ENCODE results near the gene CDH1.

GRCh38 chr16:68743664-68744063 lies 6.6 kb downstream of the CDH1 start:
- TF ChIP-seq, protein P1, sequence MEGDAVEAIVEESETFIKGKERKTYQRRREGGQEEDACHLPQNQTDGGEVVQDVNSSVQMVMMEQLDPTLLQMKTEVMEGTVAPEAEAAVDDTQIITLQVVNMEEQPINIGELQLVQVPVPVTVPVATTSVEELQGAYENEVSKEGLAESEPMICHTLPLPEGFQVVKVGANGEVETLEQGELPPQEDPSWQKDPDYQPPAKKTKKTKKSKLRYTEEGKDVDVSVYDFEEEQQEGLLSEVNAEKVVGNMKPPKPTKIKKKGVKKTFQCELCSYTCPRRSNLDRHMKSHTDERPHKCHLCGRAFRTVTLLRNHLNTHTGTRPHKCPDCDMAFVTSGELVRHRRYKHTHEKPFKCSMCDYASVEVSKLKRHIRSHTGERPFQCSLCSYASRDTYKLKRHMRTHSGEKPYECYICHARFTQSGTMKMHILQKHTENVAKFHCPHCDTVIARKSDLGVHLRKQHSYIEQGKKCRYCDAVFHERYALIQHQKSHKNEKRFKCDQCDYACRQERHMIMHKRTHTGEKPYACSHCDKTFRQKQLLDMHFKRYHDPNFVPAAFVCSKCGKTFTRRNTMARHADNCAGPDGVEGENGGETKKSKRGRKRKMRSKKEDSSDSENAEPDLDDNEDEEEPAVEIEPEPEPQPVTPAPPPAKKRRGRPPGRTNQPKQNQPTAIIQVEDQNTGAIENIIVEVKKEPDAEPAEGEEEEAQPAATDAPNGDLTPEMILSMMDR (IDR thresholded peaks at IDR 0.05 in 8 of 11, conservative IDR thresholded peaks at IDR 0.05 in 3 of 11): no peak
- TF ChIP-seq POLR2AphosphoS5 (IDR thresholded peaks at IDR 0.05) (no peak), POLR2A (IDR thresholded peaks at IDR 0.05) (no peak)

Data from spleen (tissue), 7 donors.